Measurements from ENCODE around the gene PALLD.

DNA sequence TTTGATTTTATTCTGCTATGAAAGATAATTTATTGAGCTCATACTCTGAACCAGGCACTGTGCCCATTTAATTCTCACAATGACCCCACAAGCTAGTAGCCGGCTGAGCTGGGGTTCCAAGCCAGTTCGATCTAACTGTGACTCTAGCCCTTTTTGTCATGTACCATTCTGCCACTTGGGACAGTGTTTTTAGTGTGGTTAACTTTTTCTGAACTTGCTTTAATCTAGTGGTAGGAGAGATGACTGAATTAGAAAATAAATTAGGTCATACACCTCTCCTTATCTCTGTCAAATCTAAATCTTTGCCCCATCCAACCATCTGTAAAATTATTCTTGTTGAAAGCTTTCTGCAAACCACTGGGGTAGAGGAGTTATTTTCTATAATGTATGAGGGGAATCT is 377.2 kb downstream of the PALLD start:
- TF ChIP-seq POLR2A (IDR thresholded peaks at IDR 0.05; ENCODE audit: low read depth, low read length) (no peak), POLR2AphosphoS5 (IDR thresholded peaks at IDR 0.05; ENCODE audit: insufficient read depth, low read depth, low read length) (no peak), GATA2 (IDR thresholded peaks at IDR 0.05; ENCODE audit: insufficient read depth, insufficient read length, low read depth, low read length) (no peak), MYC (IDR thresholded peaks at IDR 0.05; ENCODE audit: low read depth, low read length) (no peak), EZH2 (IDR thresholded peaks at IDR 0.05; ENCODE audit: borderline replicate concordance, low read depth, low read length, severe bottlenecking) (no peak)
- TF ChIP-seq, protein P1, sequence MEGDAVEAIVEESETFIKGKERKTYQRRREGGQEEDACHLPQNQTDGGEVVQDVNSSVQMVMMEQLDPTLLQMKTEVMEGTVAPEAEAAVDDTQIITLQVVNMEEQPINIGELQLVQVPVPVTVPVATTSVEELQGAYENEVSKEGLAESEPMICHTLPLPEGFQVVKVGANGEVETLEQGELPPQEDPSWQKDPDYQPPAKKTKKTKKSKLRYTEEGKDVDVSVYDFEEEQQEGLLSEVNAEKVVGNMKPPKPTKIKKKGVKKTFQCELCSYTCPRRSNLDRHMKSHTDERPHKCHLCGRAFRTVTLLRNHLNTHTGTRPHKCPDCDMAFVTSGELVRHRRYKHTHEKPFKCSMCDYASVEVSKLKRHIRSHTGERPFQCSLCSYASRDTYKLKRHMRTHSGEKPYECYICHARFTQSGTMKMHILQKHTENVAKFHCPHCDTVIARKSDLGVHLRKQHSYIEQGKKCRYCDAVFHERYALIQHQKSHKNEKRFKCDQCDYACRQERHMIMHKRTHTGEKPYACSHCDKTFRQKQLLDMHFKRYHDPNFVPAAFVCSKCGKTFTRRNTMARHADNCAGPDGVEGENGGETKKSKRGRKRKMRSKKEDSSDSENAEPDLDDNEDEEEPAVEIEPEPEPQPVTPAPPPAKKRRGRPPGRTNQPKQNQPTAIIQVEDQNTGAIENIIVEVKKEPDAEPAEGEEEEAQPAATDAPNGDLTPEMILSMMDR (IDR thresholded peaks at IDR 0.05; ENCODE audit: extremely low read depth in 1 of 2, insufficient read depth in 1 of 2, low read depth in 1 of 2, low read length in 2 of 2), result no peak
- TF ChIP-seq, protein P2, sequence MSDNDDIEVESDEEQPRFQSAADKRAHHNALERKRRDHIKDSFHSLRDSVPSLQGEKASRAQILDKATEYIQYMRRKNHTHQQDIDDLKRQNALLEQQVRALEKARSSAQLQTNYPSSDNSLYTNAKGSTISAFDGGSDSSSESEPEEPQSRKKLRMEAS (IDR thresholded peaks at IDR 0.05; ENCODE audit: insufficient read depth, insufficient read length), result no peak

Data from endothelial cell of umbilical vein (primary cell).